Progenitor cell of endocrine pancreas (in vitro differentiated cells): ENCODE measurements around the gene FZD4. TPM values are rescaled to one million over a fixed set of nuclear protein-coding genes. Genes with fewer than 3 reads are reported as not detected.

Experiments
- DNase-seq: peaks from one replicate; pipeline ENCODE4 v3.0.0; 2021; ENCODE audit warnings: low spot score; ENCODE audit not compliant: unreplicated experiment
- H3K27ac Mint-ChIP-seq: 2 replicates; pipeline ENCODE4 v1.8.0; 2021; ENCODE audit warnings: mild to moderate bottlenecking, moderate library complexity, mixed read lengths
- H3K27me3 Mint-ChIP-seq: 2 replicates; pipeline ENCODE4 v1.8.0; 2021; ENCODE audit warnings: mixed read lengths
- H3K36me3 Mint-ChIP-seq: 2 replicates; pipeline ENCODE4 v1.8.0; 2022; ENCODE audit warnings: mixed read lengths; ENCODE audit not compliant: insufficient read depth
- H3K4me1 Mint-ChIP-seq: 2 replicates; pipeline ENCODE4 v1.8.0; 2021; ENCODE audit warnings: low read depth, mixed read lengths
- H3K4me3 Mint-ChIP-seq: 2 replicates; pipeline ENCODE4 v1.8.0; 2021; ENCODE audit warnings: low read depth, mild to moderate bottlenecking, moderate library complexity, mixed read lengths
- H3K9me3 Mint-ChIP-seq: 2 replicates; pipeline ENCODE4 v1.8.0; 2021; ENCODE audit warnings: low read depth, mixed read lengths
- CTCF ChIP-seq: fragments of 200-600 bp; sonication (generic); IDR thresholded peaks from one replicate; pipeline ENCODE4 v1.5.0; 2021; ENCODE audit warnings: antibody characterized with exemption, mild to moderate bottlenecking; ENCODE audit not compliant: unreplicated experiment
- total RNA-seq: library from RNA; stranded (reverse); gene quantifications from 2 replicates; pipeline ENCODE4 v1.2.1, GENCODE V29; 2021

The FZD4 gene
- total RNA-seq, 1 donor from 2014 or later = 9.3 TPM

DNA sequence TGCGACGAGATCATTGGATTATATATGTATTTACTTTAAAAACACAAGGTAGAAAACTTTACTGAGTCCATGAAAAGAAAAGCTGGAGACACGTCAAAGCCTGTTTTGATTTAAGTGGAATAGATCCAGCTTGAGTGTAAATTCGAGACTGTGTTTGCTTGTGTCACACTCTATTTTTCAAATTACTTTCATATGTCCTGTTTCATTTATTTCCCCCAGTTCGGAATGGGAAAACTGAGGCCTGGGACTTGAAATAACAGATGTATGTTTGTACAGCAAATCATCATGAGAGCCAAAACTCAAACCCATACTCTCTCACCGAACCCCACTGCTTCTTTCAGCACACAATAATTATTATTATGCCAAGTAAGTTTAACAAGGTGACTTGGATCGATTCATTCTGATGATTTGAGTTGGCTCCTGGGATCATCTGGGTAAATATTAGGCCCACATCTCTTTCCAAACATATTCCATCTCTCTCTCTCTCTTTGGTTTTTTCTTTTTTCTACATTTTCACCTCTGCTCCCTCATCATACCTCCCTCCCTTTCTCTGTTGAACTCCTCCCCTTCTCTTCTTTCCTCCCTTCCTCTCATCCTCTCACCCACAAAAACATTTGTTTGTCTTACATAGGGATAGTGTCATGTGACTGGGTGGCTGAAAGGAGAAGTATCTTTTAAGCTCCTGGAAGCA is 21.2 kb downstream of the FZD4 start:
- no peaks in the 10 kb centered on the region for H3K9me3 Mint-ChIP-seq
- no peak overlapping the region for H3K4me3 Mint-ChIP-seq
- DNase-seq = no peak
- no peak for TF ChIP-seq CTCF
- H3K36me3 Mint-ChIP-seq = no peaks in the 10 kb centered on the region
- no peaks in the 10 kb centered on the region for H3K27me3 Mint-ChIP-seq
- no peak overlapping the region for H3K27ac Mint-ChIP-seq
- H3K4me1 Mint-ChIP-seq = peaks cover 26% of the 10 kb centered on the region

DNA sequence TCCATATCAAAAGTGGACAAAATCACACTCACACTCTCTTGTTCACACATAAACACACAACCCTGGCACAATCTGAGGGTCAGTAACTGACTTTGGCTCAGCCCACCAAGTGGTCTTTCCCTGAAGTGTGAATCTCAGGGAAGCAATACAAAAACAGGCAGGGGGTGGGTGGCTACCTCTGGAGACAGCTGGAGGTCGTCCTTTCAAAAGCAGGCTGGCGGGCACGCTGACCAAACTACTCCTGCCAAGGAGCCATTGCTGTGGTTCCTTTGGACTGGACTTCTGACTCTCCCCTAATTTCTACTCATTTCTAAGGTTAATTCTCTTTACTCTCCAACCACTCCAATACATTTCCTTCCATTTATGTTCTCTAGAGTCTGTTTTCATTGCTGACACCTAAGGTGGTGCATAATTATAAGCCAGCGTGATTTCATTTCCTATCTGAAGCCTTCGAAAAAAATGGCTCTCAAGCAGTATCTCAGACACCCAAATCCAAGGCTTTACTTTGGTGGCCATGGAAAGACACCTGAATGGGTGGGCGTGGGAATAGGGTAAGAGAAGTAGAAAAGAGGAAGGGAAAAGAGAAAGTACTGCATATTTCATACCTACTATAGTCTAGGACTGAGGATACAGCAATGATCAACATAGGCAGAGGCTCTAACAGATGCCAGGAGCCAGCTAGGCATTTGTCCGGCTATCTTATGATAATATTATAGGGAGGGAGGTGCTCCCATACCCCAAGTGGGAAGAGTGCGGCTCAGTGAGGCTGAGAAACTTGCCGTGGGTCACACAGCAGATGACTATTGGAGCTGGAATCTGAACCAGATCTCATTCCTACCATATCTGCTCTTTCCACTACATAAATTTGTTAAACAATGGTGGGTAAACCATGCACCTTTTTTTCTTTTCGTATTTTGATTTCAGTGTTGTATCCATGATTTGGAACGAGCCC is 22.0 kb downstream of the FZD4 start:
- H3K4me1 Mint-ChIP-seq = peaks cover 22% of the 10 kb centered on the region
- H3K36me3 Mint-ChIP-seq = no peaks in the 10 kb centered on the region
- H3K27me3 Mint-ChIP-seq = no peaks in the 10 kb centered on the region
- no peak overlapping the region for H3K27ac Mint-ChIP-seq
- TF ChIP-seq CTCF = no peak
- H3K4me3 Mint-ChIP-seq = no peak overlapping the region
- no peaks in the 10 kb centered on the region for H3K9me3 Mint-ChIP-seq
- DNase-seq = no peak

DNA sequence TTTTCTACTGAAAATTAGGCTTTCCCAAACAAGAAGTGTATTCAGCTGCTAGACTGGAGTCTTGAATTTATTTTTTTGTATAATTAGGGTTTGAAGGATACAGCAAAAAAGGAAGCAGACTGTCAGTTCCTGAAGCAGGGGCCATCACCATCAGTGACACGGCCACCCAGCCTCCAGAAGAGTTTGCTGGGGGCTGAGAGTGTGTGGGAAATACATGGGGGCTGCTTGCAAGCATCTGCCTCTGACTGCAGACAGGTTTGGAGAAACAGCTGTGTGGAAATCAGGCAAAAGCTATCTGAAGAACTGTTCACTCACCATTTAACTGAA is 23.0 kb downstream of the FZD4 start:
- H3K27ac Mint-ChIP-seq = no peak overlapping the region
- no peak for TF ChIP-seq CTCF
- peaks cover 19% of the 10 kb centered on the region for H3K4me1 Mint-ChIP-seq

GRCh38 chr11:86931548-86932258 is 23.5 kb downstream of the FZD4 start:
- Mint-ChIP-seq H3K27ac (no peak overlapping the region), H3K9me3 (no peaks in the 10 kb centered on the region), H3K4me1 (peaks cover 19% of the 10 kb centered on the region), H3K27me3 (no peaks in the 10 kb centered on the region), H3K36me3 (no peaks in the 10 kb centered on the region), H3K4me3 (no peak overlapping the region)
- DNase-seq = no peak
- TF ChIP-seq CTCF = no peak

More for the DNA sequence above, 23.0 kb downstream of the FZD4 start:
- Mint-ChIP-seq H3K4me3 (no peak overlapping the region), H3K9me3 (no peaks in the 10 kb centered on the region), H3K27me3 (no peaks in the 10 kb centered on the region), H3K36me3 (no peaks in the 10 kb centered on the region)
- no peak for DNase-seq

- Mint-ChIP-seq H3K4me3 (no peak overlapping the region), H3K4me1 (peaks cover 19% of the 10 kb centered on the region)
Observed at GRCh38 chr11:86930957-86931547, 24.1 kb downstream of the FZD4 start.

More at GRCh38 chr11:86930957-86931547, 24.1 kb downstream of the FZD4 start:
- no peak for TF ChIP-seq CTCF
- Mint-ChIP-seq H3K36me3 (no peaks in the 10 kb centered on the region), H3K27me3 (no peaks in the 10 kb centered on the region), H3K9me3 (no peaks in the 10 kb centered on the region), H3K27ac (peak overlapping the region; percentile 29)
- DNase-seq = no peak
